ENCODE data around the gene ENC1. TPM values are rescaled to one million over a fixed set of nuclear protein-coding genes. Genes with fewer than 3 reads are reported as not detected.
A peak's percentile ranks its signal among the peaks of the same experiment; 100 is the strongest.

ENC1 gene
- polyA plus RNA-seq, 1 donor (not counting 4 experiments of a cell fraction or from before 2014, with no cell fraction given) = 68.1 TPM

GRCh38 chr5:74623748-74624408 lies 16.6 kb downstream of the ENC1 start:
- Histone ChIP-seq H3K27ac (ENCODE audit: control insufficient read depth, insufficient read depth, low read length) (peak overlapping the region; percentile 43), H3K27me3 (ENCODE audit: control insufficient read depth, extremely low read depth, insufficient read depth, low read length) (no peaks in the 10 kb centered on the region), H3K9ac (ENCODE audit: control insufficient read depth, extremely low read depth, insufficient read depth, low read length) (no peak overlapping the region), H3K9me1 (ENCODE audit: control insufficient read depth, extremely low read depth, insufficient read depth, low read length) (peaks cover 2% of the 10 kb centered on the region), H3K4me1 (ENCODE audit: control insufficient read depth, extremely low read depth, insufficient read depth, low read length) (peaks cover 38% of the 10 kb centered on the region), H3K9me3 (ENCODE audit: control insufficient read depth, low read depth, low read length) (no peaks in the 10 kb centered on the region), H2AFZ (ENCODE audit: control insufficient read depth, low read length) (no peak overlapping the region), H3K36me3 (ENCODE audit: control insufficient read depth in 2 of 2, extremely low read depth in 1 of 2, insufficient read depth in 2 of 2, low read length in 2 of 2) (peaks cover 2 to 3% of the 10 kb centered on the region in 2 experiments), H4K20me1 (ENCODE audit: control insufficient read depth, extremely low read depth, insufficient read depth, low read length) (no peaks in the 10 kb centered on the region), H3K79me2 (ENCODE audit: control insufficient read depth, insufficient read depth, low read length) (no peaks in the 10 kb centered on the region), H3K4me3 (ENCODE audit: control insufficient read depth in 2 of 3, extremely low read depth in 1 of 3, insufficient read depth in 2 of 3, low read depth in 1 of 3, low read length in 3 of 3) (no peak overlapping the region), H3K4me2 (ENCODE audit: control insufficient read depth, extremely low read depth, insufficient read depth, low read depth, low read length) (no peak overlapping the region)
- FAIRE-seq (no peak), DNase-seq (ENCODE audit: low read depth, low spot score) (no peak)
- dilution Hi-C loops (cut with MboI; ENCODE audit: extremely low pct_ligation_motif_present, low sequenced_read_pairs) = no loop called here
- TF ChIP-seq EZH2 (IDR thresholded peaks at IDR 0.05; ENCODE audit: low read length) = no peak
- no peak for TF ChIP-seq CTCF (optimal IDR thresholded peaks at IDR 0.05 in 1 of 3, IDR thresholded peaks at IDR 0.05 in 1 of 3, conservative IDR thresholded peaks at IDR 0.05 in 1 of 3; ENCODE audit: extremely low read depth in 1 of 3, insufficient read depth in 2 of 3, low read length in 3 of 3)

DNA sequence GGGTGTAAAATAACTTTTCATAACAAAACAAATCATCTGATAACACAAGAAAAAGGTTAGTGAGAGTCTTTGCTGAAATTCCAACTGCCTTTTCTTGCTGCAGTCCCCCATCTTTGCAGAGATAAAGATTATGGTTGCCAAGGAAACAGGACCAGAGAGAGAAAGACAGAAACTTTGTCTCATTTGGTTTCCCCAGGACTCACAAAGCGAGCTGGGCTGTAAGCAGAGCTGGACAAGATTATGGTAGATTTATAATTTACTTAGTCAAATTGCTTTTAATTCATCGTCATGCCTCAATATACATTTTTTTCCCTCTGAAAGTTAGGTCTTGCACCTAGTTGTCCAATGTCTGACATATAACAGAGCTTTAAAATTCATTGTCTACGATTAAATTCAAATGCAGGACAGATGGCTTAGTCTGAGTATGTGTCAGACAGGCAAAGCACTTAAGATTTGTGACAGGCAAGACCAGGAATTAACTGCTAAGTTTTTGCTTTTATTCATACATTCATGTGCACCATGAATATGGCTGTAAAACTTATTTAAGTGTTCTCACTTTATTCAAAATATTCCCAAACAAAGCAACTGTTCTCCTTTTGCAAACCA lies 17.4 kb downstream of the ENC1 start:
- no peak overlapping the region for H3K9ac ChIP-seq (ENCODE audit: control insufficient read depth, extremely low read depth, insufficient read depth, low read length)
- dilution Hi-C loops (cut with MboI; ENCODE audit: extremely low pct_ligation_motif_present, low sequenced_read_pairs) = no loop called here
- peaks cover 0 to under 1% of the 10 kb centered on the region in 2 experiments for H3K36me3 ChIP-seq (ENCODE audit: control insufficient read depth in 2 of 2, extremely low read depth in 1 of 2, insufficient read depth in 2 of 2, low read length in 2 of 2)
- H3K4me1 ChIP-seq (ENCODE audit: control insufficient read depth, extremely low read depth, insufficient read depth, low read length) = peaks cover 38% of the 10 kb centered on the region
- no peaks in the 10 kb centered on the region for H3K9me3 ChIP-seq (ENCODE audit: control insufficient read depth, low read depth, low read length)
- H3K4me2 ChIP-seq (ENCODE audit: control insufficient read depth, extremely low read depth, insufficient read depth, low read depth, low read length) = no peak overlapping the region
- no peak overlapping the region for H2AFZ ChIP-seq (ENCODE audit: control insufficient read depth, low read length)
- no peak for DNase-seq (ENCODE audit: low read depth, low spot score)
- H3K9me1 ChIP-seq (ENCODE audit: control insufficient read depth, extremely low read depth, insufficient read depth, low read length) = peaks cover 2% of the 10 kb centered on the region
- no peaks in the 10 kb centered on the region for H3K27me3 ChIP-seq (ENCODE audit: control insufficient read depth, extremely low read depth, insufficient read depth, low read length)
- no peak overlapping the region for H3K4me3 ChIP-seq (ENCODE audit: control insufficient read depth in 2 of 3, extremely low read depth in 1 of 3, insufficient read depth in 2 of 3, low read depth in 1 of 3, low read length in 3 of 3)
- peak; percentile 60 for FAIRE-seq
- TF ChIP-seq CTCF (optimal IDR thresholded peaks at IDR 0.05 in 1 of 3, IDR thresholded peaks at IDR 0.05 in 1 of 3, conservative IDR thresholded peaks at IDR 0.05 in 1 of 3; ENCODE audit: extremely low read depth in 1 of 3, insufficient read depth in 2 of 3, low read length in 3 of 3) = no peak
- no peak for TF ChIP-seq EZH2 (IDR thresholded peaks at IDR 0.05; ENCODE audit: low read length)
- H4K20me1 ChIP-seq (ENCODE audit: control insufficient read depth, extremely low read depth, insufficient read depth, low read length) = no peaks in the 10 kb centered on the region
- no peaks in the 10 kb centered on the region for H3K79me2 ChIP-seq (ENCODE audit: control insufficient read depth, insufficient read depth, low read length)
- H3K27ac ChIP-seq (ENCODE audit: control insufficient read depth, insufficient read depth, low read length) = no peak overlapping the region
